Erythroblast (primary cell): ENCODE results near the gene DSC2.

Experiments
- GATA1 ChIP-seq: IDR thresholded peaks from 2 replicates; pipeline ENCODE4 v1.6.1; 2011; ENCODE audit warnings: low read depth, mild to moderate bottlenecking, control low read depth, low read length, moderate library complexity
- POLR2A ChIP-seq: IDR thresholded peaks from 2 replicates; pipeline ENCODE4 v1.6.1; 2011; ENCODE audit warnings: mild to moderate bottlenecking, low read length

- TF ChIP-seq POLR2A, result no peak
- TF ChIP-seq GATA1, result no peak
Observed at GRCh38 chr18:31043709-31044108, 58.5 kb downstream of the DSC2 start.
